BE2C (cell line): ENCODE results near the gene SCNN1B.

ENCODE experiments used
- DNase-seq: peaks from one replicate; pipeline ENCODE4 v3.0.0-alpha.2; 2020
- H3K27me3 ChIP-seq: fragments of 250-450 bp; sonication (Bioruptor Pico); 2 replicates; pipeline ENCODE4 v1.5.1; 2020; ENCODE audit warnings: mild to moderate bottlenecking
- H3K36me3 ChIP-seq: fragments of 250-450 bp; sonication (Bioruptor Pico); 2 replicates; pipeline ENCODE4 v1.5.1; 2020; ENCODE audit warnings: mild to moderate bottlenecking
- H3K4me1 ChIP-seq: fragments of 250-450 bp; sonication (Bioruptor Pico); 2 replicates; pipeline ENCODE4 v1.5.1; 2020
- H3K4me3 ChIP-seq: 2 replicates; pipeline ENCODE4 v1.5.1; 2011; ENCODE audit warnings: low read depth, low read length
- H3K9me3 ChIP-seq: fragments of 250-450 bp; sonication (Bioruptor Pico); 2 replicates; pipeline ENCODE4 v1.5.1; 2020
- CTCF ChIP-seq: IDR thresholded peaks from 2 replicates; pipeline ENCODE4 v1.5.1; 2012; ENCODE audit warnings: mild to moderate bottlenecking, low read depth, low read length

SCNN1B gene

GRCh38 chr16:23382279-23382678 lies 80.2 kb downstream of the SCNN1B start:
- Histone ChIP-seq H3K36me3 (no peaks in the 10 kb centered on the region), H3K4me3 (no peak overlapping the region), H3K27me3 (no peaks in the 10 kb centered on the region), H3K4me1 (no peaks in the 10 kb centered on the region), H3K9me3 (no peaks in the 10 kb centered on the region)
- TF ChIP-seq CTCF, result no peak
- DNase-seq, result no peak

GRCh38 chr16:23383881-23384280 lies 81.8 kb downstream of the SCNN1B start:
- Histone ChIP-seq H3K4me3 (no peak overlapping the region), H3K36me3 (no peaks in the 10 kb centered on the region), H3K27me3 (no peaks in the 10 kb centered on the region), H3K4me1 (no peaks in the 10 kb centered on the region), H3K9me3 (no peaks in the 10 kb centered on the region)
- TF ChIP-seq CTCF, result no peak
- no peak for DNase-seq

- Histone ChIP-seq H3K4me3 (no peak overlapping the region), H3K4me1 (no peaks in the 10 kb centered on the region), H3K36me3 (no peaks in the 10 kb centered on the region), H3K9me3 (no peaks in the 10 kb centered on the region), H3K27me3 (no peaks in the 10 kb centered on the region)
- no peak for TF ChIP-seq CTCF
- no peak for DNase-seq
Measured at GRCh38 chr16:23384878-23385277, 82.8 kb downstream of the SCNN1B start.

GRCh38 chr16:23385441-23385840 lies 83.3 kb downstream of the SCNN1B start:
- Histone ChIP-seq H3K27me3 (no peaks in the 10 kb centered on the region), H3K4me1 (no peaks in the 10 kb centered on the region), H3K36me3 (no peaks in the 10 kb centered on the region), H3K9me3 (no peaks in the 10 kb centered on the region), H3K4me3 (no peak overlapping the region)
- no peak for TF ChIP-seq CTCF
- DNase-seq, result no peak

GRCh38 chr16:23387666-23388065 lies 85.6 kb downstream of the SCNN1B start:
- no peak for DNase-seq
- Histone ChIP-seq H3K36me3 (peaks cover 6% of the 10 kb centered on the region; the same call in 1 of the 2 replicates), H3K4me3 (no peak overlapping the region), H3K9me3 (no peaks in the 10 kb centered on the region), H3K27me3 (no peaks in the 10 kb centered on the region), H3K4me1 (no peaks in the 10 kb centered on the region)
- no peak for TF ChIP-seq CTCF

- Histone ChIP-seq H3K4me3 (no peak overlapping the region), H3K4me1 (no peaks in the 10 kb centered on the region), H3K9me3 (no peaks in the 10 kb centered on the region), H3K27me3 (no peaks in the 10 kb centered on the region), H3K36me3 (peaks cover 6% of the 10 kb centered on the region; the same call in 1 of the 2 replicates)
- no peak for DNase-seq
- no peak for TF ChIP-seq CTCF
Measured at GRCh38 chr16:23388786-23389185, 86.7 kb downstream of the SCNN1B start.
